ENCODE measurements around the gene MECP2.
"Not testable (repeated sequence)": the region's sequence is repeated elsewhere in the genome, so short reads cannot be mapped to it uniquely, and the experiment has no call there.

The MECP2 gene

DNA sequence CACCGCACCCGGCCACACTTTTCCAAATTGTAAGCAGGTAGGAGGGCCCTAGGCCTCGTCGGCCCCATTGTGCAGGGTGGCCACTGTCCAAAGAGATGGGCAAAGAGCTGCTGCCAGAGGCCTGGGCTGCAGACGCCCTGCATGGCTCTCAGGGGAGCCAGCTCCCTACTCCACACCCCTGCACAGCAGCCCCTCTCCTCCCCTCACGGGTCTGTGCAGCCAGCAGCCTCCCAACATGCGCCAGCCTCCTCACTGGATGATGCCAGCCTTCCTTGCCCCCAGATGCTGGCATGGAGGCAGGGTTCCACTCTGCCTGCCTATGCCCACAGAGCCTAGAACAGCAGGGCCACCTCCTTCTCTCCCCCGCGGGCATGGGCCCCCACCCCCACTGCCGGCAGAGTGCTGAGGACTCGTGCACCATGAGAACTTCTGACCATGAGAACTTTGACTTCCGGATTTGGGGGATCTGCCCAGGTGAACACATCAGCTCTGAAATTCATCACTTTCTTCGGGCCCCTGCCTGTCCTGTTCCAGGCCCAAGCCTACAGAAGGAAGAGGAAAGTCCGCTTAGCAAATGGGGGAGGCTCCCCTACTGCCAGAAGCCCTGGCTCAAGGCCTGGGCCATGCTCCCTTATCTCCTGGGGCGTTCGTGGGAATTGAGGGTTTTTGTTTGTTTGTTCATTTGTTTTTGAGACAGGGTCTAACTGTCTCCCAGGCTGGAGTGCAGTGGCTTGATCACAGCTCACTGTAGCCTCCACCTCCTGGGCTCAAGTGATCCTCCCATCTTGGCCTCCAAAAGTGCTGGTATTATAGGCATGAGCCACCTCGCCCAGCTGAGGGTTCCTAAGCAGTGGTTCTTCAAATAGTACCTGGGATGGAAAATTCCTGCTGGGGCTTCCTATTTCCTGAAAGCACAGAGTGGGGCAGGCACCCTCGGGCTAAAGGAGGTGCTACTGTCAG is 85.9 kb downstream of the MECP2 start:
- DNase-seq = no peak
- in situ Hi-C loops (cut with HindIII; ENCODE audit: low pct_ligation_motif_present, low pct_unique_long_range_greater_than_20kb, low sequenced_read_pairs) = no loop called here

DNA sequence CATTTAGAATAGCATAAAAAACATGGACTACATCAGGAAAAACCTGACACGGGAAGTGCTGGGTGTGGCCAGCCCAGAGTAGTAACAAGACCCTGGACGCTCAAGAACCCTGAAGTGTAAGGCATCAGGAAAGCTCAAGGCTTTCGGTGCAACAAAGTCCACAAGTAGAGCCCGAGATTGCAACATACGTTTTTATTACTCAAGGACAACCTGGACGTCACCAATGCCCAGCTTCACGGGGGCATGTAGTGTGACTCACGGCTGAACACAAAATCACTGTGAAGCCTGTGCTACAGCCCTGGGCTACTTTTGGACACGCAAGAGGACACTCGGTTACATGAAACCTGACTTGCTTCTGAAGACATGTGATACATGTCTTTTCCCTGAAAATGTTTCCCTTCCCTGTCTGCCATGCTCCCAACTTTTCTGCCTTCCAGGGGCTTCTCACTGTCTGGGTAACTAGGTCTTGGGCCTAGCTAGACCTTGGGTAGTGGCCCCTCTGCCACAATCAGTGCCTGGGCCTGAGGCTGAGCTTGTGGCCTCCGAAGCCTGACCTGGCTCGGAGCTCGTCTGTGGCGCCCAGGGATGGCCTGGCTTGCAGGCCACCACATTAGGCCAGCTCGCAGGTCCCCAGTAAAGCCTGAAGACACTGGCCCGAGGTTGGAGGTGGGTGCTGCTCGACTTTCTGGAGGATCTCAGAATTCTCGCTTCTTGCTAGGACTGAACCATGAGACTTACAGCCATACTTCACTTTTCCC is 87.0 kb downstream of the MECP2 start:
- in situ Hi-C loops (cut with HindIII; ENCODE audit: low pct_ligation_motif_present, low pct_unique_long_range_greater_than_20kb, low sequenced_read_pairs) = no loop called here
- DNase-seq = no peak

DNA sequence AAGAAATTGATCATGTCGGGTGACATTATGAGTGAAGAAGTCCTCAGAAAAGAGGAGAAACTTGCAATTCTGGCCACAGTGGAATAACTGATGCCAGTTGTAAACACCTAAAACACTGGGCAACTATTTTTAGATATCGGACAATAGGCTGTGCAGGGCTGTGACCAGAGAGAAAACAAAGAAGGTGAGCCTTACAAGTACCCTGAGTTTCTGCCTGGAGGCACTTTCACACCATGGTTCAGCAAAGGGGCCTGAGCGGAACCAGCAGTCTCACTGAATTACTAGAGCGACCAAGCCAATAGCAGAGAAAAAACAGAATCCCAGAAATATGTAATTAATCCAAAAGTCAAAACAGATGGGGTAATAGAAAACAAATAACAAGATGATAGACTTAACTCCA is 89.0 kb downstream of the MECP2 start:
- in situ Hi-C loops (cut with HindIII; ENCODE audit: low pct_ligation_motif_present, low pct_unique_long_range_greater_than_20kb, low sequenced_read_pairs) = no loop called here
- DNase-seq = no peak

DNA sequence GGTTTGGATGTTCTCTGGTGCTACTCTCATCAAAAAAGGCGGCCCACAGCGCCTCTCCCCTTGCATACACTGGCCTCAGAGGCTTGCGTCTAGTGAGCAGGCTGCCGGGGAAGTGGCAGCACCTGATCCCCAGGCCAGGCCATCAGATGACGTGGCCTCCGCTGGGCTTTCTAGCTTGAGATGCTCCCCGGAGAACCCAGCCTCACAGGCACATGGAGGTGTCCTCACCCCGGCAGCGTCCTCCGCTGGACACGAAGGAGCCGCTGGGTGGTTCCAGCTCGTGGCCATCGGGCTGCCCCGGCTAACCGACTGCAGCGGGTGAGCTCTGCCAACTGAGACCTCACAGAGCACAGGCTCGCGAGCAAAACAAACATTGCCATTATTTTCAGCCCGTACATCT is 90.6 kb downstream of the MECP2 start:
- in situ Hi-C loops (cut with HindIII; ENCODE audit: low pct_ligation_motif_present, low pct_unique_long_range_greater_than_20kb, low sequenced_read_pairs) = no loop called here
- no peak for DNase-seq

DNA sequence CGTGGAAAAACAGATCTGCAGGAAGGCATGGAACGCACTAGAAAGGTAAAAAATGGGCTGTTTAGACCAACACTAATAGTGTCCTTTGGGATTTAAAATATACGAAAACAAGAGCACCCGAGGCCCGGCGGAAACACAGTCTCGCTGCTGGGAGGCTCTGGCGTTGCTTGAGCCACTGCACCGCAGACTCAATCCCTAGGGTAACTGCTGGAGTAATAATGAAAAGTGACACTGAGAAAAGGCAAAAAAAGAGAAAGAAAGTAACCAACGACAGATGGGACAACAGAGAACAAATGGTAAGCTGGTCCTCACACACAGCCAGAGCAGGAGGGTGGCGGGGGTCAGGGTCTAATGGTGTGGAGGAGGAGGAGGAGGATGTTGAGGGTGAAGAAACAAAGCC is 93.2 kb downstream of the MECP2 start:
- no peak for DNase-seq
- in situ Hi-C loops (cut with HindIII; ENCODE audit: low pct_ligation_motif_present, low pct_unique_long_range_greater_than_20kb, low sequenced_read_pairs) = no loop called here

DNA sequence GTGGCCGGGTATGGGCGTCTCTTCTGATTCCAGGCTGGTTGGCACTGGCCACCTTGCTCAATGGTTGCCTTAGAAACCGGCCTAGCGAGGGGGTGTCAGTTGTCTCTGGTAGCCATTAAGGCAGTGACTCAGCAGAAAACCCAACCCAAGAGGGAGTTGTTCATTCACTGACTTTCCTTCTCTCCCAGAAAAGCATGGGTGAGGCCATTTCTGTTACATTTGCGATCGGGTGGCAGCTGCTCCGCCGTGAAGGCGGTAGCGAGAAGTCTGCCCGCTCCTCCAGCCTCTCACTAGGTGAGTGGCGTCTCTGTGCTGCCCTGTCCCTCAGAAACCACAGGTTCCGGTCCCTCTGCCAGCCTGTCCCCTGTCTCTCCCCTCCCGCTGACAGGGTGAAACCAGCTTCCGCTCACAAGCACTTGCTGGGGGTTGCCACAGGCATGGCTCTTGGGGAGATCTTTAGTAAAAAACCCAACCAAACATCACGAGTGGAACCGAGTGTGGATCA is 95.2 kb downstream of the MECP2 start:
- in situ Hi-C loops (cut with HindIII; ENCODE audit: low pct_ligation_motif_present, low pct_unique_long_range_greater_than_20kb, low sequenced_read_pairs) = no loop called here
- DNase-seq = peak; percentile 18

DNA sequence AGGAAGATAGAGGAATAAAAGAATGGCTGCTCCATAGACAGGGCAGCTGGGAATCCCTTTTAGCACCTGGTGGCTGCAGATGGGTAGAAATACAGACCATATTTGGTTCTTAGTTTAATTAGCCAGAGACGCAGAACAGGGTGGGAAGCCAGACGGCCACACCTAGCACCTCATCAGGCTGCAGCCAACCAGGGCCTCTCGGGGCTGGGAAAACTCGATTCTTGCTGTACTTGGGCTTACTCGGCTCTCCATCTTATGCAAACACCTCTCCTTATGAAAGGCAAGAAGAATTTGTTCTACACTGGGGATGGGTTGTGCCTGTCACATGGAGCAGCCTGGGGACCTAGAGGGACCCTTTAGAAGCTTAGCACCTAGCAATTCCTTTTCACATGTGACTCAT is 97.5 kb downstream of the MECP2 start:
- in situ Hi-C loops (cut with HindIII; ENCODE audit: low pct_ligation_motif_present, low pct_unique_long_range_greater_than_20kb, low sequenced_read_pairs) = no loop called here
- no peak for DNase-seq

DNA sequence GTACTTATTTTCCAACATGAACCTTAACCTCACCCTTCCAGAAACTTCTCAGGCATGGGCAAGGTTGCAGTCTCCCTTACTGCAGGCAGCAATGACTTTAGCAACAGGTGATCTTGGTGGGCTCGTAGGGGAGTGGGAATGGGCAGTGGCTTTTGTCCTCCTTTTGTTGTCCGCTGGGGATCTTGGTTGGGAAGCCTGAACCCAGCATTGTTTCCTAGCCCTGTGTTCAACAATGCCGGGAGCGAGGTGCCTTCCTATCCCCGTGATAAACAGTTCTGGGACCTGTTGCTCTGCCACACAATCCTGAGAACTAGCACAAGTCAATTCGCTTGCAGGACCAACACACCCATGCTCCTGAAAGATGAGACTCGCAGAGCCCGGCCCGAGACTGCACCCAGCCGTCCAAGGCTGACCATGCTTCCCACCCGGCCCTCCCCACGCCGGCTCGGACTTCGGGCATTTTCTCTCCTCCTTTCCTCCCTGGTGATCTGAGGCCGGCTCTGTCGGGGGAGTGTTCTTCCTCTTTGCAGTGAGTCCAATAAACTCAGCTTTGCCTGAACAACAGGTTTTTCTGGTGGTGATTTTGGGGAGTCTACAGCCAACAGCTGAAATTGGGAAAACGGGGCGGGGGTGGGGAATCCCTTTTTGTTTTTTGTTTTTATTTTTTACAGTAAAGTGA is 98.0 kb downstream of the MECP2 start:
- no peak for DNase-seq
- in situ Hi-C loops (cut with HindIII; ENCODE audit: low pct_ligation_motif_present, low pct_unique_long_range_greater_than_20kb, low sequenced_read_pairs) = no loop called here

DNA sequence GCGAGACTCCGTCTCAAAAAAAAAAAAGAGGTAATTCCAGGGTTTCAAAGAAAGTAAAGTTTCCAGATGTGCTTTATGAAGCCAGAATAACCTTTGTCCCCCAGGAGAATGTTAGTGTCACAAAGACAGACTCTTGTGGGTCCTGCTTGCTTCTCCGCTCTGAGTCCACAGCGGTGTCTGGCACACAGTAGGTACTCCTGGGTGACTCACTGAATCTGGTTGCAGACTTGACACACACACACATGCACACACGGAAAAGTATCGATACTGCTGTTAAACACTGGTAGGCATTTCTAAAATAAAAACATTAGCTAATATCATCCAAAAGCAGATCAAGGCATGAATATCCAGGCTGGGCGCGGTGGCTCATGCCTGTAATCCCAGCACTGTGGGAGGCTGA is 102.0 kb downstream of the MECP2 start:
- in situ Hi-C loops (cut with HindIII; ENCODE audit: low pct_ligation_motif_present, low pct_unique_long_range_greater_than_20kb, low sequenced_read_pairs) = no loop called here

DNA sequence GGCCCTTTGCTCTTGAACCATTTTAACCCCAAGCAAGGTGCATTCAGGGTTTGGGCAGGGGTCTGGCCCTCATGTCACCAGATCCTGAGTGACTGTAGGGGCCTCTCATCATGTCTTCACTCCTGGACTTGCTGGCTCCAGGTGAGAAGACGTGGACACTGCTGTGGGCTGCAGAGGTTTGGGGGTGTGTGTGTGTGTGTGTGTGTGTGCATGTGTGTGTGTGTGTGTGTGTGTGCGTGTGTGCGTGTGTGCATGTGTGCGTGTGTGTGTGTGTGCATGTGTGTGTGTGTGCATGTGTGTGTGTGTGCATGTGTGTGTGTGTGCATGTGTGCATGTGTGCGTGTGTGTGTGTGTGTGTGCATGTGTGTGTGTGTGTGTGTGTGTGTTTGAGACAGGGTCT is 103.1 kb downstream of the MECP2 start:
- DNase-seq; in situ Hi-C loops (cut with HindIII; ENCODE audit: low pct_ligation_motif_present, low pct_unique_long_range_greater_than_20kb, low sequenced_read_pairs): not testable (repeated sequence)

More for the DNA sequence above, 102.0 kb downstream of the MECP2 start:
- no peak for DNase-seq

DNA sequence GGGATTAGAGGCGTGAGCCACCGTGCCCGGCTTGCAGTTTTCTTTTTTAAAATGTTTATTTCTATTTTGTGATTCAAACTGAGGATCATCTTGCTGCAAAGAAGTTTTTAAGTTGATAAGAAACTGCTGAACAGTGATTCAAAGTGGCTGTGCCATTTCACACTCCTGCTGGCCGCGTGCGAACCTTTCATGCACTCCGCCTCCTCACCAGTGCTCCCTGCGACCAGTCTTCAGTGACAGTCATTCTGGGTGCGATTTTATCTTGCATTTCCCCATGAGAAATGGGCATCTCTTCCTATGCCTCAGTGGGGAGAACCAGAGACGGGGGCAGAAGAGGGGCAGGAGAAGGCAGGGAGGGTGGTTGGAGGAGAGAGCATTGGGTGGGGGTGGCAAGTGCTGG is 103.5 kb downstream of the MECP2 start:
- no peak for DNase-seq
- in situ Hi-C loops (cut with HindIII; ENCODE audit: low pct_ligation_motif_present, low pct_unique_long_range_greater_than_20kb, low sequenced_read_pairs) = no loop called here

DNA sequence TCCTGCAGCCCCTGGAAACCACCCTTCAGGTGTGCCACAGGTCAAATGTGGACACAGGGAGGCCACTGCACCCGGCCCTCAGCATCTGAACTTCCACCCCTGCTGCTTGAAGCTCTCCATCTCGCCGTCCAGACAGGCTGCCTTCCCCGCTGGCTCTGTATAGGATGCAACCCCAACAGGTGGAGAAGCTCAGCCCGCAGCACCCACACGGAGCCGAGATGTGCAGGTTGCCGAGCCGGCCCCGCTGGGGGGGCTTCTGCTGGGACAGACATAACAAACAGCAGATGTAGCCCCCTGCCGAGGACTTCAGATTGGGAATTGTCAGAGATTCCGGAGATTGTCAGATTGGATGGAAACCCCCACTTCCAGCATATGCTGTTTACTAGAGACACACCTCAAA is 104.4 kb downstream of the MECP2 start:
- no peak for DNase-seq
- in situ Hi-C loops (cut with HindIII; ENCODE audit: low pct_ligation_motif_present, low pct_unique_long_range_greater_than_20kb, low sequenced_read_pairs) = no loop called here

DNA sequence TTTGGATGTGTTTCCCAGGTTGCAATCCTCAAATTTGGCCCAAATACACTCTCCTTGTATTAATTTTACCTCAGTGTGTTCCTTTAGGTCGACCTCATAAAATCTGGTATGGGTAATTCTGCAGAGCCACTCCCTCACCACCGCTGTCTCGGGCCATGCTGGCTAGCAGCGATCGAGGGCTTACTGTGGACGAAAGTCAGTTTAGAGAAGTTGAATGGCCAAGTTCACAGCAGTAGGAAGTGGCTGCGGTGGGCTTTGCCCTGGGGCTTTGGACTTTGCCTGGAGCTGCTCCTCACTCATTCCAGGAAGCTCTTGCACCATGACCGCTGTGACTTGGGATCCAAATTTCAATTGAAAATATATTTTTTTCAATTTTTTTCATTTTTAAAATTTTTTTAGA is 105.3 kb downstream of the MECP2 start:
- no peak for DNase-seq
- in situ Hi-C loops (cut with HindIII; ENCODE audit: low pct_ligation_motif_present, low pct_unique_long_range_greater_than_20kb, low sequenced_read_pairs) = no loop called here

DNA sequence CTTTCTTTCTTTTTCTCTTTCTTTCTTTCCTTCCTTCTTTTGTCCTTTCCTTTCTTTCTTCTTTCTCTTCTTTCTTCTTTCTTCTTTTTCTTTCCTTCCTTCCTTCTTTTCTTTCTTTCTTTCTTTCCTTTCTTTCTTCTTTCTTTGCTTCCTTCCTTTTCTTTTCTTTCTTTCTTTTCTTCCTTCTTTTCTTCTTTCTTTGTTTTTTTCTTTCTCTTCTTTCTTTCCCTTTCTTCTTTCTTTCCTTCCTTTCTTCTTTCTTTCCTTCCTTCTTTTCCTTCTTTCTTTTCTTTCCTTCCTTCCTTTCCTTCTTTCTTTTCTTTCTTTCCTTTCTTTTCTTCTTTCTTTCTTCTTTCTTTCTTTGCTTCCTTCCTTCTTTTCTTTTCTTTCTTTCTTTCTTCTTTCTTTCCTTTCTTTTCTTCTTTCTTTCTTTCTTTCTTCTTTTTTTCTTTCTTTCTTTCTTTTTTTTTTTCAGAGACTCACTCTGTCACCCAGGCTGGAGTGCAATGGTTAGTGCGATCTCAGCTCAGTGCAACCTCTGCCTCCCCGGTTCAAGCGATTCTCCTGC is 106.4 kb downstream of the MECP2 start:
- in situ Hi-C loops (cut with HindIII; ENCODE audit: low pct_ligation_motif_present, low pct_unique_long_range_greater_than_20kb, low sequenced_read_pairs) = no loop called here
- DNase-seq = no peak

DNA sequence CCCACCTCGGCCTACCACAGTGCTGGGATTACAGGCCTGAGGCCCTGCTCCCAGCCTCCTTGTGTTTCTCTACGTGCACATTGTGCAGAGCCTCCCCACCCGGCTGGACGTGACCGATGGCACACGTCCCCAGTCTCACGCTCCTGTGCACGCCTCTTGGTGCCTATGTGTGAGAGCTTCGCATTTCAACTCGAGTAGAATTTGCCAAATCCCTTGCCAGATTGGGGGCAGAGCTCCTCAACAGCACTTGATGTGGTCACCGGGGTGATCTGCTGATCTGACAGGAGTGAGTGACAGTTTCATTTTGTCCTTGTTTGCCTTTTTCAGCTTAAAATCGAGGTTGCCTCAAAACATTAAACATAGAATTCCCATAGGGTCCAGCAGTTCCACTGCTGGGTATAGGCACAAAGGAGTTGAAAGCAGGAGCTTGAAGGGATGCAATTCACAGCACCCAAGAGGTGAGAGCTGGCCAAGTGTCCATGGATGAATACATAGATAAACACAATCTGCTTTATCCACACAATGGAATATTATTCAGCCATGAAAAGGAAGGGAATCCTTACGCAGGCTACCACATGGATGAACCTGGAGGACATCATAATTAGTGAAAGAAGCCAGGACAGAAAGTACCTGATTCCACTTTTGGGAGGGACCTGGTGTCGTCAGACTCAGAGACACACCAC is 107.4 kb downstream of the MECP2 start:
- no peak for DNase-seq
- in situ Hi-C loops (cut with HindIII; ENCODE audit: low pct_ligation_motif_present, low pct_unique_long_range_greater_than_20kb, low sequenced_read_pairs) = no loop called here

DNA sequence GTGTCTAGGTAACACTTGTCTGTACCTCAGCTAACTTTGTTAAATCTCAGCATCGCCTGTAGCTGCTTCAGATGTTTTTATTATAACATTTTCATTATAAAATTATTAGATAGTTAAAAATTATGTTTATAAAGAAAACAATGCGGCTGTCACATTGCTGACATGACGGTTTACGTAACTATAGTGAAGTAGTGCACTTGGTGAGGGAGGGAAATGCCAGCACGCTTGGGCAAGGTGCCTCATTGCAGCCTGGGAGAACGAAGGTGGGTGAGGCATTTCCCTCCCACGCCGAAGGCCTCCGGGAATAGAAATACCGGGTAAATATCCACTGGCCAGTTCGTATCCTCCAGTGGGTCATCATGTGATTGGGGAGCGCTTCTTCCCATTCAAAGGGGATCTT is 109.0 kb downstream of the MECP2 start:
- DNase-seq = no peak
- in situ Hi-C loops (cut with HindIII; ENCODE audit: low pct_ligation_motif_present, low pct_unique_long_range_greater_than_20kb, low sequenced_read_pairs) = no loop called here

DNA sequence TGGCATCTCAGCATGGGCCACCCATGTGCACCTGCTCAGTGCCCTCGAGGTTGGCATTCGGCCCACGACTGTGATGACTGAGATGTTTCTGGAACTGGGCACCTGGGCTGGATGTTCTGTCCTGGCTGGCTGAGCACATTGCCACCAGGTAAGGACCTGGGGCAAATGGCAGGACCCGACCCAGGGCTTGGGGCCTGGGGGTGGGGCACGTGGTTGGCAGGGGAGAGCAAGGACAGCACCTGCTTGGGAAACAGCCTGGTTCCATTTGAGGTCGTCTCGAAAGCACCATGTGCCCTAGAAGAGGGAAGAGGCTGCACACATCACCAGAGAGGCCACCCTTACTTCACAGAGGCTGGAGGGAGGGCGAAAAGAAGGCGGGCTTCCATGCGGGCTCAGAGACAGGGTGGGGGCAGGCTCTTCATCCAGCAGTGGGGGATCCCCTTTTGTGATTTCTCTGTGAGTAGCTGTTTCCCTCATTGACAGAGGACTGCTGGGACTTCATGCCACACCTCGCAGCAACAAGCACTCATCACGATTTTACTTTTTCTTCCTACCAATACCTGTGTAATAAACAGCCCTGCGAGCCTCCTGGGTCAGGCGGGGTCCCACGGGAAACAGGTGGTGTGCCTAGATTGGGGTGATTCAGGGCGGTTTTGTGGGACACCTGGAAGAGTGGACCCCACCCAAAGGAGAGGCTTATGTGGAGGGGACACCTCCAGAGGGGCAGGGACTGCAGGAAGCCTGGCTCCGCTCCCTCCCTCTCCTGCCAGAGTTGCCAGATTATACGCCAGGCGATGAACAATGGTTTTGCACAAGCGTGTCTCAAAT is 113.0 kb downstream of the MECP2 start:
- DNase-seq = no peak

More for the DNA sequence above, 113.0 kb downstream of the MECP2 start:
- in situ Hi-C loops (cut with HindIII; ENCODE audit: low pct_ligation_motif_present, low pct_unique_long_range_greater_than_20kb, low sequenced_read_pairs) = no loop called here

Measured in ACHN (cell line).